Keratinocyte (primary cell): ENCODE results near the gene SYPL1.

Experiments
- EZH2 ChIP-seq: IDR thresholded peaks from one replicate; pipeline ENCODE4 v1.6.1; 2012; ENCODE audit warnings: inconsistent platforms, mild to moderate bottlenecking, low read length, moderate library complexity
- TF ChIP-seq, protein P1 (sequence below), 3 experiments: IDR thresholded peaks in 1 of 3; conservative IDR thresholded peaks in 1 of 3; optimal IDR thresholded peaks in 1 of 3; 2 replicates in 2 of 3; 3 replicates in 1 of 3; pipeline versions ENCODE3 to v1.5.1; 2011; ENCODE audit warnings: low read length in 3 of 3, mild to moderate bottlenecking in 3 of 3, moderate library complexity in 2 of 3, control low read depth in 1 of 3, inconsistent platforms in 1 of 3; ENCODE audit not compliant: insufficient read depth in 2 of 3; ENCODE audit errors: extremely low read depth in 1 of 3

DNA sequence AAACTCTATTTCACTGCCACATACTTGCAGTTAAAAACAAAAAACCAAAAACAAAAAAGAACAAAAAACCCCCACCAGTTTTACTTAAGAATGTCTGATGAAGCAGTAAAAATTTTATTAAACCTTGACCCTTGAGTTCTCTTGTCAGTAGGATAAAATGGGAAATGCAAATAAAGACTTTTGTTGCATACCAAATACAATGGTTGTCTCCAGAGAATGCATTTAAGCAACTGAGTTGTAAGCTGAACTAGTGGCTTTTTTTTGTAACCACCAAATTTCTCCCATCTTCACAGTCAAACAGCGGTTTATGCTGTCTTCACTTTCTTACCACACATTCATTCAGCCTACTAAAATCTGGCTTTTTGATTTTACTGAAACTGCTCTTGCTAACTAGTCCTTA lies 3.1 kb downstream of the SYPL1 start:
- TF ChIP-seq, protein P1, sequence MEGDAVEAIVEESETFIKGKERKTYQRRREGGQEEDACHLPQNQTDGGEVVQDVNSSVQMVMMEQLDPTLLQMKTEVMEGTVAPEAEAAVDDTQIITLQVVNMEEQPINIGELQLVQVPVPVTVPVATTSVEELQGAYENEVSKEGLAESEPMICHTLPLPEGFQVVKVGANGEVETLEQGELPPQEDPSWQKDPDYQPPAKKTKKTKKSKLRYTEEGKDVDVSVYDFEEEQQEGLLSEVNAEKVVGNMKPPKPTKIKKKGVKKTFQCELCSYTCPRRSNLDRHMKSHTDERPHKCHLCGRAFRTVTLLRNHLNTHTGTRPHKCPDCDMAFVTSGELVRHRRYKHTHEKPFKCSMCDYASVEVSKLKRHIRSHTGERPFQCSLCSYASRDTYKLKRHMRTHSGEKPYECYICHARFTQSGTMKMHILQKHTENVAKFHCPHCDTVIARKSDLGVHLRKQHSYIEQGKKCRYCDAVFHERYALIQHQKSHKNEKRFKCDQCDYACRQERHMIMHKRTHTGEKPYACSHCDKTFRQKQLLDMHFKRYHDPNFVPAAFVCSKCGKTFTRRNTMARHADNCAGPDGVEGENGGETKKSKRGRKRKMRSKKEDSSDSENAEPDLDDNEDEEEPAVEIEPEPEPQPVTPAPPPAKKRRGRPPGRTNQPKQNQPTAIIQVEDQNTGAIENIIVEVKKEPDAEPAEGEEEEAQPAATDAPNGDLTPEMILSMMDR (optimal IDR thresholded peaks at IDR 0.05 in 1 of 3, IDR thresholded peaks at IDR 0.05 in 1 of 3, conservative IDR thresholded peaks at IDR 0.05 in 1 of 3; ENCODE audit: extremely low read depth in 1 of 3, insufficient read depth in 2 of 3, low read length in 3 of 3) = no peak
- TF ChIP-seq EZH2 = no peak
